ENCODE results near the gene SCYL3.

DNA sequence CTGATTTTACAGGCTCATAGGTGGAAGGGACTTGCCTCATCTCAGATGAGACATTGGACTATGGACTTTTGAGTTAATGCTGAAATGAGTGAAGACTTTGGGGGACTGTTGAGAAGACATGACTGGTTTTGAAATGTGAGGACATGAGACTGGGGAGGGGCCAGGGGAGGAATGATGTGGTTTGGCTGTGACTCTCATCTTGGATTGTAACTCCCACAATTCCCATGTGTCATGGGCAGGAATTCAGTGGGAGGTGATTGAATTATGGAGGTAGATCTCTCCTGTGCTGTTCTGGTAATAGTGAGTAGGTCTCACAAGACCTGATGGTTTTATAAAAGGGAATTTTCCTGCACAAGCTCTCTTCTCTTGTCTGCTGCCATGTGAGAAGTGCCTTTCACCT, 20.8 kb downstream of the SCYL3 start:
- TF ChIP-seq, protein P1, sequence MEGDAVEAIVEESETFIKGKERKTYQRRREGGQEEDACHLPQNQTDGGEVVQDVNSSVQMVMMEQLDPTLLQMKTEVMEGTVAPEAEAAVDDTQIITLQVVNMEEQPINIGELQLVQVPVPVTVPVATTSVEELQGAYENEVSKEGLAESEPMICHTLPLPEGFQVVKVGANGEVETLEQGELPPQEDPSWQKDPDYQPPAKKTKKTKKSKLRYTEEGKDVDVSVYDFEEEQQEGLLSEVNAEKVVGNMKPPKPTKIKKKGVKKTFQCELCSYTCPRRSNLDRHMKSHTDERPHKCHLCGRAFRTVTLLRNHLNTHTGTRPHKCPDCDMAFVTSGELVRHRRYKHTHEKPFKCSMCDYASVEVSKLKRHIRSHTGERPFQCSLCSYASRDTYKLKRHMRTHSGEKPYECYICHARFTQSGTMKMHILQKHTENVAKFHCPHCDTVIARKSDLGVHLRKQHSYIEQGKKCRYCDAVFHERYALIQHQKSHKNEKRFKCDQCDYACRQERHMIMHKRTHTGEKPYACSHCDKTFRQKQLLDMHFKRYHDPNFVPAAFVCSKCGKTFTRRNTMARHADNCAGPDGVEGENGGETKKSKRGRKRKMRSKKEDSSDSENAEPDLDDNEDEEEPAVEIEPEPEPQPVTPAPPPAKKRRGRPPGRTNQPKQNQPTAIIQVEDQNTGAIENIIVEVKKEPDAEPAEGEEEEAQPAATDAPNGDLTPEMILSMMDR (IDR thresholded peaks at IDR 0.05), result no peak
- no peak for TF ChIP-seq EP300 (IDR thresholded peaks at IDR 0.05; ENCODE audit: low read depth)
- TF ChIP-seq POLR2A (IDR thresholded peaks at IDR 0.05), result no peak
- TF ChIP-seq POLR2AphosphoS5 (IDR thresholded peaks at IDR 0.05), result no peak
